Endometrium (tissue), 2 donors: Measurements from ENCODE around the gene LPAR4.
"Not testable (repeated sequence)": the region's sequence is repeated elsewhere in the genome, so short reads cannot be mapped to it uniquely, and the experiment has no call there.

Experiments used
- FAIRE-seq: peaks from 2 replicates; lab custom pipeline; 2012; peaks lifted over from hg19 to GRCh38; lab: Jason Lieb, UNC
- donor health status: control.
- donor health status: control.

LPAR4 gene, protein sequence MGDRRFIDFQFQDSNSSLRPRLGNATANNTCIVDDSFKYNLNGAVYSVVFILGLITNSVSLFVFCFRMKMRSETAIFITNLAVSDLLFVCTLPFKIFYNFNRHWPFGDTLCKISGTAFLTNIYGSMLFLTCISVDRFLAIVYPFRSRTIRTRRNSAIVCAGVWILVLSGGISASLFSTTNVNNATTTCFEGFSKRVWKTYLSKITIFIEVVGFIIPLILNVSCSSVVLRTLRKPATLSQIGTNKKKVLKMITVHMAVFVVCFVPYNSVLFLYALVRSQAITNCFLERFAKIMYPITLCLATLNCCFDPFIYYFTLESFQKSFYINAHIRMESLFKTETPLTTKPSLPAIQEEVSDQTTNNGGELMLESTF

DNA sequence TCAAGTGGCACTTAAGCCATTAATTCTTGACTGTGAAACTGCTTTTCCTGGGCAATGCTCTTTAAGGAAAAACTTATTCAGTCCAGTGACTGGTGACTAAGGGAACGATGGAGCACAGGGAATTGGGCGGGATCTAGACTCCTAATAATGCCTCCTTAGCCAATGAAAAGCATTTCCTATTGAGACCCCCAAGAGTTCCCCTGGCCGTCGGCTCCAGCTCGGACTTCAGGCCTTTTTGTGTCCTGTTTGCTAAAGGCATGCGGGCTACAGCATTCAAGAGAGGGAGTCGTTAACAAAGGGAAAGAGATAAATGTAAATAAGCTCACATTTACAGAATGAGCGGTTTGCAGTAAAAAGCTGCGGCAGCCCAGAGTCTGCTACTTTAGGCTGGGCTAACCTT lies at the start of gene LPAR4:
TSS of gene LPAR4 (plus strand) at position 232 of the 400 bp plus-strand sequence. CDS start 7,150 bp downstream, outside the sequence.
- no peak for FAIRE-seq

DNA sequence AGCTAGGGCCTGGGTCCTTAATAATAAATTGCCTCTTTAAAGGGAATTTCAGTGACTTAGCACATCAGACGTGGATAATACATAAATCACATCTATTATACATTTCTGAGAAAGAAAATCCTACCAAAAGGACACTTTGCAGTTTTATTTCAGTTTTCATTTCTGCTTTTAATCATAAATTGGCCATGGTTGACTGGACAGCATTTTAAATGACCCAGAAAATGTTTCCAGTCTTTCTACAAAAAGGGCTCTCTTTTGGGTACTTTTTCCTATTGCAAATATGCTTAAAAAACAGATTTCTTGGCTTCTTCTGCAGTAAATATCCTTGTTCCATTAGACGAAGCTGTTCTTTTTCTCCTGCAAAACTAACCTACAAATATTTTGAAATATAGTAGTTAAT lies 41.4 kb upstream of the LPAR4 start:
- no peak for FAIRE-seq

DNA sequence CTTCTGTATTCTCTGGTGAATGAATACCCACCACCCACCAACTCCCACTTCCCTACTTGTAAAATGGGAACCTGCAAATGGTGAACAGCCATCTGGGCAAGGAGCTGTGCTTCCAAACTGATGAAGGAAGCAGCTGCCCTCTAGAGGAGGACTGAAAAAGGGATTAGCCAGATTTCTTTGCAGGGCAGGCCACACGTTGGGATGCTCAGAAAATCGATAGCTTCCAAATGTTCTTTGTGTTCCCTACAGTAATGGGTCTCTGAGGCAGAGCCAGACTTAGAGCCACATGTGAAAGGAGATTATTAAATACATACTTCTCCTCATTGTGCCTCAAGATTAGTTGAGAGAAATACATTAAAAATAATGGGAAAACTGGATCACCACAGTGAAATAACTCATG lies 39.3 kb upstream of the LPAR4 start:
- no peak for FAIRE-seq

DNA sequence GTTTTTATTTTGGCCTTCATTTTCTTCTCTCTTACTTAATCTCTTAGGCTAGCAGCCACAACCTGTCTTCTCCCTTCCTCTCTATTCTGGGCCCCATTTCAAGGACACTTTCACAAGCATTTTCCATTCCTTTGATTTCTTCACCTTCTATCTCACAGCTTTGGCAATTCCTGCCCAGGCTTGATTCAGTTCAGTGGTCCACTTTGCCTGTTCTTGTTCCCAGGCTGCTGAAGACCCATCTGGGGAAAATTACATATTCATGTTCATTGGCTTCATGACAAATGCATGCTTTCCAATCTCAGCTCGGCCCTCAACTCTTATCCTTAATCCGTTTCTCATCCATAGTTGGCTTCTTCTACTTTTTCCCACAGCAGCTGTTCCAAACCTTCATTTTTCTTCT lies 38.7 kb upstream of the LPAR4 start:
- no peak for FAIRE-seq

DNA sequence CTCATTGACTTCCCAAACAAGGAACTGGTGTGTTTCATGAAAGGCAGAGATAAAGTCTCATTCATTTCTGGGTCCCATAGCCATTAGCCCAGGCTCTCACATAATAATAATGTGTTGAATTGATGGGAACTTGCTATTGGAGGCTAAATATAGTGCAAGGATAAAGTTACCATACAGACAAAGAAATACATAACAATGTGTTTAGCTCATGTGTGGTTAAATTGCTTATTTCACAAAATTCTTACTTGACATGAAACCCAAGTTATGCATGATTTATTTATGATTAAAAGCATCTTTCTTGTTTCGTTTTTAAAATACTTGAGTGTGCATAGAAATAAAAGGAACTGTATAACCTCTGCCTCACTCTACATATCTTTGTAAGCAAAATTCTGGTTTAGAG lies 37.3 kb upstream of the LPAR4 start:
- no peak for FAIRE-seq

DNA sequence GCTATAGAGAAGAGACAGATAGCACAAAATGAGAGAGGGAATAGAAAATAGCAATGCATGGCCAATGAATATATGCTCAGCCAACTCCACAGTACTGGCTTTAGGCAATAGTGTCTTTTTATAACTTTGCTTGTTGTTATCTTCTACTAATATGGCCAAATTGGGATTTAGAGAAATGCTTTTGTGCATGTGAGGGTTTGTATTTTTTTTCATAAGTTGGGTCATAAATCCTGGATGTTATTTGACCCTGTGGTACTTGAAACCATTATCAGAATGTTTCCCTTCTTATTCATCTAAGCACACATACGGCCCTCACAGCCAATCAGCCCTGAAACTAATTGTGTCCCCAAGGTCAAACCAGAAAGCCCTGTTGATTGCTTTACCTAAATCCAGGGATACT lies 35.2 kb upstream of the LPAR4 start:
- no peak for FAIRE-seq

DNA sequence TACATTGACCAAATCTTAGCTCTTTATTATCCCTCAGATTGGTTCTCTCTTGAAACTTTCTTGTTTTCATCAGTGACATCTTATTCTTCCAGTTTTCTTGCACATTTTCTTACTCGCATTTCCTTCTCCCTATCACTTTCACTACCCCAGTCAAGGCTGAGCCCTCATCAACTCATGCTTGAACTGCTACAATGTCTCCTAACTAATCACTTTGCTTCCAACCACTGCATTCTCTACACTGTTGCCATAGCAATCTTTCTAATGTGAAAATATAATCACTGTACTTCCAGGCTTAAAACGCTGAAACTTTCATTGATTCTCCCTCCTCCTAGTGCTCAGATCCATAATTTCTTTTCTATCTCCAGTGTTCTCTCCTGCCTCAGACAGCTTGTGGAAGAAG lies 22.2 kb upstream of the LPAR4 start:
- FAIRE-seq, result no peak

DNA sequence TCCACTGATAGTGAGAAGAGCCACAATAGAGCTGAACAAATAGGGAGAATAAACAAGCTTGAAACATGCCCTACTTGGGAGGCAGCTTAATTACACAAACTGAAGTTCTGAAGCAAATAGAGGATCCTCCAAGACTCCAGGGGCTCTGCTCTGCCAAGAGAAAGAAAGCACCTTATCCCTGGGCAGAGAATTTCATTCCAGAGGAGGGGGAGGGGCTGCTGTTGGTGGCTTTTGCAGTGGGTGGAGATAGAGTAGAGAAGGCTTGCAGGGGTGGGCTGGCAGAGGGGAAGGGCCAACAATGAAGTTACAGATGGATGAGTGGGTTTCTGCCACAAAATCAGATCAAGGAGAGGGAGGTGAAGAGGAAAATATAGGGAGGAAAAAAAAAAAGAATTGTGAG lies 1.0 kb upstream of the LPAR4 start:
- no peak for FAIRE-seq

DNA sequence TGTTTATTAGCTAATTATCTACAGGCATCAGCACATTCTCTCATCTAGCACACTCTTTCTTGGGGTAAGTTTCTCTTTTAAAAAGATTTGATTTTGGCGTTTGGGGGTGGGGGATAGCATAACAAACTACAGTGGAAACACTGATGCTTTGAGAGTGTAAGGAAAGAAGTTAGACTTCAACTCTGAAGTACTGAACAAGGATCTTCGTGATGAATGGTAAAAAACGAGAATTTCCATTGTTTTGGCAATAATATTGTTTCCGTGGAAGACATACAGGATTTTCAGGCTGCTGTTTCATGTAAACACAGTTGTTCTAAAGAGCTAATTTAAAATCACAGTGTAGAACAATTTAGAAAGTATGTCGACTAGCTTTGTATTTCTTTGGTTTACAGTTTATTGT lies 451 bp downstream of the LPAR4 start:
- no peak for FAIRE-seq

DNA sequence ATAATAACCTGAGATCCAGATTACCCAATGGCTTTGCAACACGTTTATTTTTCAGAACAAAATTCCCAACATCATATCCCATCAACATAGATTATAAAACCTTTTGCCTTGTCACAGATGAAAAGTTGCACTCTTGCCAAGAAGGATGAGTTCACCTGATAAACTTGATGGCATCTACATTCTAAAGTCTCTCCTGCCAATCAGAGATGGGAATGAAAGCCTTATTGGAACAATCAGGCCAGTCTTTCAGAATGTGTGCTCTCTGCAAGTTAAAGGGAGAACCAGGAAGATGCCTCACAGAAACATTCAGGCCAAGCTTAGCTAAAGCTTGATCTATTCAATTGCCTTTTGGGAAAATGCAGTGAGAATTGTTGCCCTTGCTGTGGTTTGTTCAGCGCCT lies 1.3 kb downstream of the LPAR4 start:
- FAIRE-seq, result no peak

DNA sequence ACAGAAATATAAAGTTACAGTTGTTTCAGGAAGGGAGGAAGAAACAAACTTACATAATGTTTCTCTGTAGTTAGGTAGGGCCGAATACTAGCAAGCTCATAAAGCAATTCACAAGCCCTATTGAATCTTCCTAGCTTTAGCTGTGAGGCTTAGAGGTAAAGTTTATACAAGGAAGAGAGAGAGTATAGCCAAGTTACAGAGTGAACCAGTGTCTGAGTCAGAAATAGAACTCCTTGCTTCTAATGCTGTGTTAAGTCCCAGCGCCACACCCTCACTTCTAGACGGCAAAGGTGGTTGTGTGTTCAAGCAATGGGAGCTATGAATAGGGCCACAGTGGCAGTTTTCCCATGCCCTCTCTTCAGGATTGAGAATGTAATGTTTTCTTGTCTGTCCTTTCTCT lies 6.1 kb downstream of the LPAR4 start:
- FAIRE-seq, result no peak

DNA sequence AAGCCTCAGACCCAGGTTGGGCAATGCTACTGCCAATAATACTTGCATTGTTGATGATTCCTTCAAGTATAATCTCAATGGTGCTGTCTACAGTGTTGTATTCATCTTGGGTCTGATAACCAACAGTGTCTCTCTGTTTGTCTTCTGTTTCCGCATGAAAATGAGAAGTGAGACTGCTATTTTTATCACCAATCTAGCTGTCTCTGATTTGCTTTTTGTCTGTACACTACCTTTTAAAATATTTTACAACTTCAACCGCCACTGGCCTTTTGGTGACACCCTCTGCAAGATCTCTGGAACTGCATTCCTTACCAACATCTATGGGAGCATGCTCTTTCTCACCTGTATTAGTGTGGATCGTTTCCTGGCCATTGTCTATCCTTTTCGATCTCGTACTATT lies 7.4 kb downstream of the LPAR4 start:
- no peak for FAIRE-seq

DNA sequence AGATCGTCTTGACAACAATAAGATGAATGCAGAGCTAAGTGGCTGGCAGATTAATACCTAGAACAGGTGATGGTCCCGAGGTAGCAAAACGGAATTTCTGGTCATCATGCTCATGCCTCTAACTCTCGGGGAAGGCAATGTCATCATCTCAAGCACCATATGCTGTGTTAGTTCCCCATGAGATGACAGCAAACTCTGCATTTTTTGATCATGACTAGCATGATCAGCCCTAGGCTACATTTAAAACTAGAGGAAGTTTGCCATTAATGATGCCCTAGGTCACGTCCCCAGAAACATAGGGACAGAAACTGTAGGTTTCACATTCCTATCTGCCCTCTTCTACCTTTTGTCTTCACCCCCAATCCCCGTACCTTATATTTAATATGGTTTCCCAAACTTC lies 11.6 kb downstream of the LPAR4 start:
- no peak for FAIRE-seq

DNA sequence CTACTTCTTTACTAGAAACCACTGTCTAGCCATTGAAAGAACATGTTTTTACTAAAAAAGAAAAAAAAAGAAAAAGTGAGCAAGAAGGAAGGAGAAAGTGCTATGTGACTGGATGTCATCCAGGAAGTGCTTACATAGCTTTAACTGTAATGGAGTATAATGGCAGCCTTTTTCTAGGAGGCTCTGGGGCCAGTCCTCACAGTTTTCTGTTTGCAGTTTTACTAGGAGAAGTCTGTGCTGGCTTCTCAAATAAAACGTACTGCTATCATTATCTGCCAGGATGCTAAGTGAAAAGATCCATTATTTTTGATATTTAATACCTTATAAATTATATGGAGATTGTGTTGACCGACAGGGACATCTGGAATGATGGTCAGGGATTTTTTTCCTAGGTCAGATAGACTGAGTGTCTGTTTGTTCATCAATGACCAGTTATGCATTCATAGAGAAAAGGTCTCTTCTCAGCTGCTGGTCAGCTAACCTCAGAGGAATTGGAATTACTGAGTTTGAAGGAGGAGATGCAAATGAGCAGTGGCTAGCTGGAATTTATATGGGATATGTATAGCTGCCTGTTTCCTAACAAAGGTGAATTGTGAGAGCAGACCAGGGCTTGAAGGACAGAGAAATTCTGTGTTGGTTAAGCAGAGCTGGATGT lies 21.7 kb downstream of the LPAR4 start:
- FAIRE-seq, result no peak

DNA sequence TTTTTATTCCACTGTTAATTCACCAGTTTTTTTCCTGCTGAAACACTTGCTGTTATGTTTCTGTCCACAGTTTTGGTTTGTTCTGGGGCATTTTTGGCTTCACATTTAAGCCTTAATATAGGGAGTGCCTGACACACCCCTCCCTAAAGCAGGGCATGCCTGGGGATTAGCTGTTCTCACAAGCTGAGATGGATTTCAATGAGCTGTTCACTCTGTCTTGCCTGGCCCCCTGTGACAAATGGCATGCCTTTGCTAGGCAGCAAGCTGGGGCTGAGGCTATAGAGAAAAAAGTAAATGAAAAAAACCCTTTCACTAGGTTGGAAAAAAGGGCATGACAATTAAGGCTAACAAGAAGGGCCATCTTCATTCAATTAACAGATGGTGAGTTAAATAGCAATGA lies 22.4 kb downstream of the LPAR4 start:
- no peak for FAIRE-seq

DNA sequence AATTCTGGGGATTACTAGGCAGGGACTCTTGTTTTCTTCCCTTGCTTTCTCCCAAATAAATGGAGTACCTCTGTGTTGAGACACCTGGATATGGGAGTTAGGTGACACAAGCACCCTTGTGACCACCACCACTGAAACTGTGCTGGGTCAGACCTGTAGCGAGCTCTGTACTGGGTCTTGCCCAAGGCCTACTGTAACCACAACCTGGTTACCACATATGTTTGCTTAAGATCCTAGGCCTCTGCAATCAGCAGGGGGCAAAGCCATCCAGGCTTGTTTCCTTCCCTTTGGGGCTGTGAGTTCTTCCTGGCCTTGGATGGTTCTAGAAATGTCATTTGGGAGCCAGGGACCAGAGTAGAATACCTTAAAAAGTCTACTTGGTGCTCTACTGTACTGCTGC lies 49.4 kb downstream of the LPAR4 start:
- no peak for FAIRE-seq

DNA sequence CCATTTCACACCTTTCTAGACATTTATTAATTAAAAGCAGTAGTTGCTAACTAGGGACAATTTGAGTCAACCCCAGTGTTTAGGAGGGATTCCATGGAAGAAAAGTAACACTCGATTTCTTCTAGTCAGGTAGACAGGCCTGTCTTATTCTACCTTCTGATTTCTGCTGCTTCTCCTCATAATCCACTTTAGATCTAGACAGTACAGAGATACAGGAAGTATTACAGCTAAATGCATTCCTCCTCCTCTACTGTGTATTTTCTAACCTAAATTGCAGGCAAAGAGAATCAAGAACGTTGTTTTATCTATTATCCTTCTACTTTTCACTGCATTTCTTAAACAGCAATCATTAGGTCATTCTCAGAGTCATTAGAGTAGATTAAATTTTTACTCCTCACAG lies 52.6 kb downstream of the LPAR4 start:
- no peak for FAIRE-seq

DNA sequence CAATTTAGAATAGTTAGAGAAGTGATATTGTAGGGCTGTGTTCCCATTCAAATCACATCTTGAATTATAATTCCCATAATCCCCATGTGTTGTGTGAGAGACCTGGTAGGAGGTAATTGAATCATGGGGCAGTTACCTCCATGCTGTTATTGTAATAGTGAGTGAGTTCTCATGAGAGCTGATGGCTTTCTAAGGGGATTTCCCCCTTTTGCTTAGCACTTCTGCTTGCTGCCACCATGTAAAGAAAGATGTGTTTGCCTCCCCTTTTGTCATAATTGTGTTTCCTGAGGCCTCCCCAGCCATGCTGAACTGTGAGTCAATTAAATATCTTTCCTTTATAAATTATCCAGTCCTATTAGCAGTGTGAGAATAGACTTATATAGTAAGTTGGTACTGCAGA lies 53.2 kb downstream of the LPAR4 start:
- no peak for FAIRE-seq

DNA sequence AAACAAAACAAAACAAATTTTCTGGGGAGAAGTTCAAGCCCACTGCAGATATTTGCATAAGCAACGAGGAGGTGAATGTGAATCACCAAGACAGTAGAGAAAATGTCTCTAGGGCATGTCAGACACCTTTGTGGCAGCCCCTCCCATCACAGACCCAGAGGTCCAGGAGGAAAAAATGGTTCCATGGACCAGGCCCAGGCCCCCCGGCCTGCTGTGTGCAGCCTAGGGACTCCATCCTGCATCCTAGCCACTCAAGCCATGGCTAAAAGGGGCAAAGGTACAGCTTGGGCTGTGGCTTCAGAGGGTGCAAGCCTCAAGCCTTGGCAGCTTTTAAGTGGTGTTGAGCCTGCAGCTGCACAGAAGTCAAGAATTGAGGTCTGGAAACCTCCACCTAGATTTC lies 54.0 kb downstream of the LPAR4 start:
- FAIRE-seq, result no peak

DNA sequence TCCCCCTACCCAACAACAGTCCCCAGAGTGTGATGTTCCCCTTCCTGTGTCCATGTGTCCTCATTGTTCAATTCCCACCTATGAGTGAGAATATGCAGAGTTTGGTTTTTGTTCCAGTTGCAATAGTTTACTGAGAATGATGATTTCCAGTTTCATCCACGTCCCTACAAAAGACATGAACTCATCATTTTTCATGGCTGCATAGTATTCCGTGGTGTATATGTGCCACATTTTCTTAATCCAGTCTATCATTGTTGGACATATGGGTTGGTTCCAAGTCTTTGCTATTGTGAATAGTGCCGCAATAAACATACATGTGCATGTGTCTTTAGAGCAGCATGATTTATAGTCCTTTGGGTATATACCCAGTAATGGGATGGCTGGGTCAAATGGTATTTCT lies 55.0 kb downstream of the LPAR4 start:
- not testable (repeated sequence) for FAIRE-seq
